SK-N-SH treated with all-trans-retinoic acid at 6 μM for 48 hours (cell line): ENCODE results near the gene EFNA4.

Experiments
- ATAC-seq: fragments of 200-7000 bp; cut with Tn5 transposase; 3 replicates; pipeline ENCODE4 v1.9.1; 2020; ENCODE audit warnings: mild to moderate bottlenecking, moderate library complexity
- ARNTL ChIP-seq: fragments of 450-650 bp; formaldehyde crosslinking; IDR thresholded peaks from 2 replicates; pipeline ENCODE4 v1.5.0; 2020; ENCODE audit warnings: low read depth, mild to moderate bottlenecking, moderate library complexity, borderline replicate concordance
- BACH2 ChIP-seq: fragments of 250-450 bp; sonication (Bioruptor Pico); IDR thresholded peaks from 2 replicates; pipeline ENCODE4 v1.9.0; 2021; ENCODE audit warnings: mild to moderate bottlenecking, borderline replicate concordance
- CREB5 ChIP-seq: fragments of 250-450 bp; sonication (Bioruptor Pico); IDR thresholded peaks from 2 replicates; pipeline ENCODE4 v1.5.1; 2020; ENCODE audit warnings: low read depth, mild to moderate bottlenecking, moderate library complexity
- CSDC2 ChIP-seq: fragments of 250-450 bp; sonication (Bioruptor Pico); IDR thresholded peaks from 2 replicates; pipeline ENCODE4 v1.5.0; 2020; ENCODE audit warnings: mild to moderate bottlenecking, moderate library complexity
- CSRNP3 ChIP-seq: fragments of 250-450 bp; sonication (Bioruptor Pico); IDR thresholded peaks from 2 replicates; pipeline ENCODE4 v1.5.1; 2021; ENCODE audit warnings: mild to moderate bottlenecking, moderate library complexity
- ESRRG ChIP-seq: fragments of 250-450 bp; sonication (Bioruptor Pico); IDR thresholded peaks from 2 replicates; pipeline ENCODE4 v1.6.1; 2021; ENCODE audit warnings: mild to moderate bottlenecking
- GLIS3 ChIP-seq: fragments of 250-450 bp; sonication (Bioruptor Pico); IDR thresholded peaks from 2 replicates; pipeline ENCODE4 v1.5.0; 2020; ENCODE audit warnings: mild to moderate bottlenecking, moderate library complexity
- ISL1 ChIP-seq: fragments of 250-450 bp; sonication (Bioruptor Pico); IDR thresholded peaks from 2 replicates; pipeline ENCODE4 v2.1.2; 2022; ENCODE audit warnings: mild to moderate bottlenecking, moderate library complexity
- POU6F1 ChIP-seq: fragments of 250-450 bp; sonication (Bioruptor Pico); IDR thresholded peaks from 2 replicates; pipeline ENCODE4 v1.8.0; 2021; ENCODE audit warnings: low read depth, mild to moderate bottlenecking, moderate library complexity, borderline replicate concordance
- PPARA ChIP-seq: fragments of 250-450 bp; sonication (Bioruptor Pico); IDR thresholded peaks from 2 replicates; pipeline ENCODE4 v1.5.0; 2020; ENCODE audit warnings: mild to moderate bottlenecking, borderline replicate concordance
- RARB ChIP-seq: fragments of 250-450 bp; sonication (Bioruptor Pico); IDR thresholded peaks from 2 replicates; pipeline ENCODE4 v1.8.0; 2021; ENCODE audit warnings: mild to moderate bottlenecking, moderate library complexity
- SNAI2 ChIP-seq: fragments of 250-450 bp; sonication (Bioruptor Pico); IDR thresholded peaks from 2 replicates; pipeline ENCODE4 v1.5.0; 2020; ENCODE audit warnings: mild to moderate bottlenecking, moderate library complexity
- ZC3H10 ChIP-seq: fragments of 250-450 bp; sonication (Bioruptor Pico); IDR thresholded peaks from 2 replicates; pipeline ENCODE4 v1.5.1; 2021; ENCODE audit warnings: mild to moderate bottlenecking, moderate library complexity
- ZFP3 ChIP-seq: fragments of 250-450 bp; sonication (Bioruptor Pico); IDR thresholded peaks from 2 replicates; pipeline ENCODE4 v1.5.0; 2020; ENCODE audit warnings: mild to moderate bottlenecking, moderate library complexity
- ZFP30 ChIP-seq: fragments of 450-650 bp; formaldehyde crosslinking; IDR thresholded peaks from 2 replicates; pipeline ENCODE4 v1.5.0; 2022; ENCODE audit warnings: mild to moderate bottlenecking, moderate library complexity
- ZNF565 ChIP-seq: fragments of 450-650 bp; formaldehyde crosslinking; conservative IDR thresholded peaks from 2 replicates; pipeline ENCODE4 v1.5.0; 2020; ENCODE audit warnings: low read depth, mild to moderate bottlenecking, moderate library complexity
- ZNF70 ChIP-seq: fragments of 450-650 bp; formaldehyde crosslinking; IDR thresholded peaks from 2 replicates; pipeline ENCODE4 v1.5.0; 2020; ENCODE audit warnings: mild to moderate bottlenecking, moderate library complexity
- TF ChIP-seq, protein P1 (sequence below): fragments of 250-450 bp; sonication (Bioruptor Pico); IDR thresholded peaks from 2 replicates; pipeline ENCODE4 v1.8.0; 2020; ENCODE audit warnings: mild to moderate bottlenecking, moderate library complexity, borderline replicate concordance

The EFNA4 gene

GRCh38 chr1:155094622-155094948 lies 31.0 kb downstream of the EFNA4 start:
- TF ChIP-seq CSDC2 (CRISPR knock-in tag) (no peak), BACH2 (CRISPR knock-in tag) (no peak), ESRRG (CRISPR knock-in tag) (no peak), RARB (CRISPR knock-in tag) (no peak), ISL1 (CRISPR knock-in tag) (no peak), ZC3H10 (CRISPR knock-in tag) (no peak), ZFP30 (CRISPR knock-in tag) (no peak), CREB5 (CRISPR knock-in tag) (no peak)
- ATAC-seq: peak; percentile 2; the same call in 2 of the 3 replicates

DNA sequence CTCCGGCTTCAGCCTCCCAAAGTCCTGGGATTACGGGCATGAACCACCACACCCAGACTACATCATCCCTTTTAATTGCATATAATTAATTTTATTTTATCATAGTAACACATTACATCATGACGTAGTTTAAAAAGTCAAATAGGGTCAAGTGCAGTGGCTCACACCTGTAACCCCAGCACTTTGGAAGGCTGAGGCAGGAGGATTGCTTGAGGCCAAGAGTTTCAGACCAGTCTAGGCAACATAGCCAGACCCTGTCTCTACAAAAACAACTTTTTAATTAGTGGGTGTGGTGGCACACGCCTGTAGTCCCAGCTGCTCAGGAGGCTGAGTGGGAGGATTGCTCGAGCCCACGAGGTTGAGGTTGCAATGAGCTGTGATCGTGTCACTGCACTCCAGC lies 35.8 kb downstream of the EFNA4 start:
- ATAC-seq: no peak
- TF ChIP-seq POU6F1 (CRISPR knock-in tag) (no peak), SNAI2 (no peak), PPARA (CRISPR knock-in tag) (no peak)

GRCh38 chr1:155103325-155103724 lies 39.8 kb downstream of the EFNA4 start:
- TF ChIP-seq CSDC2 (CRISPR knock-in tag) (no peak), RARB (CRISPR knock-in tag) (no peak), ZFP30 (CRISPR knock-in tag) (no peak), POU6F1 (CRISPR knock-in tag) (no peak), ZNF70 (CRISPR knock-in tag) (no peak), CREB5 (CRISPR knock-in tag) (no peak), GLIS3 (CRISPR knock-in tag) (no peak), BACH2 (CRISPR knock-in tag) (no peak), ZC3H10 (CRISPR knock-in tag) (no peak), SNAI2 (no peak), ZFP3 (no peak), PPARA (CRISPR knock-in tag) (no peak), ESRRG (CRISPR knock-in tag) (no peak), ISL1 (CRISPR knock-in tag) (no peak), ARNTL (CRISPR knock-in tag) (no peak), ZNF565 (no peak)
- TF ChIP-seq, protein P1, sequence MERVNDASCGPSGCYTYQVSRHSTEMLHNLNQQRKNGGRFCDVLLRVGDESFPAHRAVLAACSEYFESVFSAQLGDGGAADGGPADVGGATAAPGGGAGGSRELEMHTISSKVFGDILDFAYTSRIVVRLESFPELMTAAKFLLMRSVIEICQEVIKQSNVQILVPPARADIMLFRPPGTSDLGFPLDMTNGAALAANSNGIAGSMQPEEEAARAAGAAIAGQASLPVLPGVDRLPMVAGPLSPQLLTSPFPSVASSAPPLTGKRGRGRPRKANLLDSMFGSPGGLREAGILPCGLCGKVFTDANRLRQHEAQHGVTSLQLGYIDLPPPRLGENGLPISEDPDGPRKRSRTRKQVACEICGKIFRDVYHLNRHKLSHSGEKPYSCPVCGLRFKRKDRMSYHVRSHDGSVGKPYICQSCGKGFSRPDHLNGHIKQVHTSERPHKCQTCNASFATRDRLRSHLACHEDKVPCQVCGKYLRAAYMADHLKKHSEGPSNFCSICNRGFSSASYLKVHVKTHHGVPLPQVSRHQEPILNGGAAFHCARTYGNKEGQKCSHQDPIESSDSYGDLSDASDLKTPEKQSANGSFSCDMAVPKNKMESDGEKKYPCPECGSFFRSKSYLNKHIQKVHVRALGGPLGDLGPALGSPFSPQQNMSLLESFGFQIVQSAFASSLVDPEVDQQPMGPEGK (CRISPR knock-in tag): no peak

GRCh38 chr1:155104605-155105534 lies 41.3 kb downstream of the EFNA4 start:
- TF ChIP-seq CSRNP3 (CRISPR knock-in tag): no peak
- ATAC-seq: no peak

More at GRCh38 chr1:155103325-155103724, 39.8 kb downstream of the EFNA4 start:
- ATAC-seq: no peak
